CD4-positive, alpha-beta T cell treated with Interleukin-2 at 100 ng/mL for 4 hours (primary cell): ENCODE data around the gene CAMK2D.

Experiments used
- DNase-seq: peaks from one replicate; pipeline ENCODE4 v3.0.0-alpha.2; 2020; ENCODE audit warnings: low spot score

Gene CAMK2D

DNA sequence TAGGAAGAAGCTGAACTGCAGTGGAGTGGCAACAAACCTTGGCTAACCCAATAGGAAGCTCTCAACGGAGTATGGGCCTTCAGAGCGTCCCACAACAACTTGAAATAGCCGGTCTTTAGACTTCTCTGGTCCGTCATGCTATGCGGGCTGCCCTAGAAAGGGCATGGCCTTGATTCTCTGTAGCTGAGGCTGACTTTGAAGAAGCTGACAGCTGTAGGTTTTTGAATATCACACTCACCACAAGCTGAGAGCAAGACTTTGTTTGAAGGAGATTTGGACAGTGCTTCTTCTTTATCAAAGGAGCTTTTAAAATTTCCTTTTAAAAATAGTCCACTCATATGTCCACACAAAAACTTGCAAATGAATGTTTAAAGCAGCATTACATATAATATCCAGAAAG, 322.9 kb downstream of the CAMK2D start:
- no peak for DNase-seq

DNA sequence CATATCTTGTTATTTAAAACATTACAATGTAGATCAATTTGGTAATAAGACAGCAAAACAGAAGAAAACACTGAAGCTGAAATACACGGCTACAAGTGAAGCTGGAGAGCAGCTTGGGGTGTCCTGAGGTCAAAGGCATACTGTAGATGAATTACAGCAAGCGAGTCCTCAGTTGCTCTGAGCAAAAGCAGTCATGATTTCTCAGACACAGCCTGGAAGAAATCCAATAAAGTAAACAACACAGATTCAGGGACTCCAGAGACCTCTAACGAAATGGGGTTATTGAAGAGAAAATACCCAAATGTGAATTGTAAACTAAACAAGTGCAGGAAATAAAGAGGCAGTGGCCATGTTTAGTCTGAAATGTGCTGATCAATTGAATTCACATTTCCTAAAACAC, 324.4 kb downstream of the CAMK2D start:
- no peak for DNase-seq

DNA sequence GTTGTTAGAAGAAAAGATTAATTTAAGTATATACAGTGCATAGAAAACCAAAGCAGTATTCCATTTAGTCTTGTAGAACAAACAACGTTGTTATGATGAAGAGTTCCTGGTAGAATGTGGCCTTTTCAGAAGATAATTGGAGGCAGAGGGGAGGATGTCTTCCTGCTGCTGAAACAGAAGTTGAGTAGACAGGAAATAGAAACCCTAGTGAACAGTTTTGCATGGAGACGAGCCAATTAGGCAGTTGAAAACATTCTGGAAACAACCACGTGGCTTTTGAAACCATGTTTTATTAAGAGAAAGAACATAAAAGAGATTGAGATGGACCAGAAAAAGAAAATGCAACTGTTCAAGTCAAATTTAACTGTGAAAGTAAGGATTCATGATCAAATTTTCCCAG, 325.2 kb downstream of the CAMK2D start:
- no peak for DNase-seq

DNA sequence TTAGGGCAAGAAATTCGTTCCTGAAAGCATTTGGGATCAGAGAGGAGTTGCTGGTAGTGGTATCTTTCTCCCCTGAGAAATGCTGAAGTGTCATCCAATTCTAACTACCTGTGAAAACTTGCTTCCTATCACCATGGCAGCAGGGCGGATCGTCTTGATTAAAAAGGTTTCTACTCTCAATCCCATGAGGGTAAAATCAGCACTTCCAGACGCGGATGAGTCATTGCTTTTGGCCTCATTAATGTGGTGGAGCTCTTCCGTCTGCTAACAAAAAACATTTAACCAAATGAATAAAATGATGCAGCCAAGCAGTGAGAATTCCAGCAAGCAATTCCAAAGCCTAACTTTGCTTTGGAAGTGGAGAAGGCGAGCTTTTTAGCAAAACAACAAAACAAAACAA, 325.6 kb downstream of the CAMK2D start:
- DNase-seq, result peak; percentile 16

DNA sequence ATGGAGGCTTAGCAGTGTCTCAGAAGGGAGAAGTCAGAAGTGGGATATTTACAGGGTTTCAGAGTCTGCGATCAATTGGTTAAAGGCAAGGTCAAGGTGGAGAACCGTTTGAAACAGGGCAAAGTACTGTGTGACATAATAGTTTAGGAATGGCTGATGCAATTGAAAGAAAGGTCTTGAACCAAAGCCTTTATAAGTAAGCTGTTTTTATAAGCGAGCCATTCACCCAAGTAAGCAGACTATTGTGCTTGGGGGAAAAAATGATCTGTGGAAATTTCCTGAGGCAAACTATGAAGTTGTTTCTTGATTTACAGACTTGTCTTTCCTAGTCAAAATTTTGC, 327.3 kb downstream of the CAMK2D start:
- no peak for DNase-seq

DNA sequence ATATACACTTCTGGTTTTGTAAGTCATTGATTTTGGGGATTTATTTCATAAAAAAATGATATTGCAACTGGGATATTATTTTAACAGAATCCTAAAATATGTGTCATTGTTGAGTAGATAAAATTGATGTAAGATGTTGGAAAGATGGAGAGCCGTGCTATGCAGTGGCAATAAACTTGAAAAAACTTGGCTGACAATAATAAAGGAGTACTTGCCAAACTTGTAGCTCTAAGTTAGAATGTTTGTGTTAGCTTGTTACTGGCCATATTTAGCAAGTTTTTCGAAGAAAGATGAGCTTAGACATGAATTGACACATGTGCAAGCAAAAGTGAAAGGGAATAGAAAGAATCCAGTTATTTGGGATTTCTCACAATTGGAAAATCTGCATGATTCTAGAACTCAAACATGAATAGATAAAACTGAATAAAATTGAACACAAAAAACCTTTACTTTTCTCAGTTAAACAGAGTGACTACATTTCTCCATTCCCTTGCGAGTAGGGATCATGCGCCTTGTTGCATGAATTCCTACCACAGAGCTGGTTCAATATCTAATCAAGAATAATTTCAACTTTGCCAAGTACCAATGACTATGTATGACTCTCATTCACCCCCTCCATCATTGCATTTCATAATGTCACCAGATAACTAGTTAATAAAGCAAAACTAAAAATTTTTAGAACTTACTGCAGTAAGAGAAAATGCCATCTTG, 327.8 kb downstream of the CAMK2D start:
- no peak for DNase-seq

DNA sequence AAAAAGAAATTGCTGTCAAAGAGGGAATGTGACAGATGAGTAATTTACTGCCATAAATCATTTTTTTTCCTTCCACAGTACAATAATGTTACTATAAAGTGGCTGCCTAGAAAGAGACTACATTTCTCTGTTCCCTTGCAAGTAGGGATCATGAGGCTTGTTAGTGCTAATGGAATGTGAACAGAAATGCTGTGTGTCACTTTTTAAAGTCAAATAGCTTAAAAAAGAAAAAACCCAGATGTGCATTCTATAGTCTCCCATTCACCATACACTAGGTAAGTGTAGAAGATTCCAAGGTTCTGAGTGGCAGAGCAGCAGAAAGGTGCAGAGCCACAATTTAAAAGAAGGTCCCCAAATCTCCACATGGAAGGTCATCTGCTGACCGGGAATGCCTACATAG, 328.4 kb downstream of the CAMK2D start:
- no peak for DNase-seq

DNA sequence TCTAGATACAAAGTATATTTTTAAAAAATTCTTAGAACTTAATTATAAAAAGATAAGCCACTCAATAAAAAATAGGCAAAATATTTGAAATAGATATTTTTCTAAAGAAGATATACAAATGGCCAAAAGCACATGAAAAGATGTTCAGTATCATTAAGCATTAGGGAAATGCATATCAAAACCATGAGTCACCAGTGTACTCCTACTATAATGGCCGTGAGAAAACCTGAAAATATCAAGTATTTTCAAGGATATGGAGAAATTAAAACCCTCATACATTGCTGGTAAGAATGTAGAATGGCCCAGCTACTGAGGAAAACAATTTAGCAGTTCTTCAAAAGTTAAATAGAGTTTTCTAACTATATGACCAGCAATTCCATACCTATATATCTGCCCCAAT, 337.9 kb downstream of the CAMK2D start:
- no peak for DNase-seq

DNA sequence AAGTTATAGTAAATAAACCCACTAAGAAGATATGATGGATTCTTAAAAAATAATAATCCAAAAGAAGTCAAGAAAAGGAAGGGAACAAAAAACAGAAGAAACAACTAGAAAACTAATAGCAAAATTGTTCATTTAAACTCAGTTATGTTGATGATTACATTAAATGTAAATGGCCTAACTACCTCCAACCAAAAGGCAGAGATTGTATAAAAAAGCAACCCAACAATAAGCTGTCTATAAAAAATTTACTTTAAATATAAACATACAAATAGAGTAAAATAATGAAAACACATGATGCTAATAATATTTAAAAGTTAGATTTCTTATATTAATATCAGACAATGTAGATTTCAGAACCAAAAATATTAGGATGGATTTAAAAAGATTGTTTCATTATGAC, 340.6 kb downstream of the CAMK2D start:
- DNase-seq, result no peak

DNA sequence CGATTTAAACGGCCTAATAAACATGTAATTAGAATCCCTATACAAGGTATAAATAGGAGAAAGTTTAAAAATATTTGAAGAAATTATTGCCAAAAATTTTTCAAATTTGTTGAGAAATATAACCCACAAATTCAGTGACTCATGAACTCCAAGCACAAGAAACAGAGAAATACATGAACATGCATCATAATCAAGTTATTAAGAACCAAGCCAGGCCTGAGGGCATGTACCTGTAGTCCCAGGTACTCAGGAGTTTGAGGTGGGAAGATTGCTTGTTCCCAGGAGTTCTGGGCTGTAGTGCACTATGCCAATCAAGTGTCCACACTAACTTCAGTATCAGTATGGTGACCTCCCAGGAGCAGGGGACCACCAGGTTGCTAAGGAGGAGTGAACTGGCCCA, 341.9 kb downstream of the CAMK2D start:
- DNase-seq, result no peak

DNA sequence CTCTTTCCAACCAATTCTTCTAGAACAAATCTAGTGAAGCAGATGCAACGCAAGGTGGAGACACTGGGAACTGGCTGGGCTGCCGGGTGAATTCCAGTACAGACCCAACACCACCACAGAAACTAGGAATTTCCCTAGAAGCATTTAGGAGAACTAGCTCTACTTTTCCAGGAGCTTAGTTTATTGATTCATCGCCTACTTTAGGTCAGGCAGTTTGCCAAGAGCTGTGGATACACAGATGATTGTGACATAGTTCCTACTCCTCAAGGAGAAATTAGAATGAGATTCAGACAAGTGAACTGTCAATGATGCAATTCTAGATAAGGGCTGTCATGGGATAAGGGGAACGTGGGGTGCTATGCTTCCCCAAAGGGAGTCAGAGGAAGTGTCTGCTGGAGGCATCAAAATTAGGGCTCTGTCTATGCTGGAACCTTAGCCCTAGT, 350.0 kb downstream of the CAMK2D start:
- no peak for DNase-seq

DNA sequence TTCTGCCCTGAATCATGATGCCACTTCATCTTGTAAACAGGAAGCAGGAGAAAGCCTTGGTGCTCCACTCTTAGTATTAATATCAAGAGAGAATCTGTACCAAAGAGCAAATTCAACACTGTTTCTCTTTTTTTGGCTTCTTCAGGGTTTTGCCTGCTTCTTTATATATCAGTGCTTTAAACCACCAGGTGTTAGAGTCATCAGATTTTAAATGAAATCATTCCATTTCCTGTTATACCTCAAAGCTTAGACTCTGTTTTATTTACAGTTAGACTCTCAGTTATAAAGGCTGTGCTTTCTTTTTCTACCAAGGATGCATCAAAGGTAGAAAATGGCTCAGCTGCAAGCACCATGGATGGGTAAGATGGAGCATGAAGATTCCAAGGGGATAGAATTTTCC, 350.9 kb downstream of the CAMK2D start:
- no peak for DNase-seq

DNA sequence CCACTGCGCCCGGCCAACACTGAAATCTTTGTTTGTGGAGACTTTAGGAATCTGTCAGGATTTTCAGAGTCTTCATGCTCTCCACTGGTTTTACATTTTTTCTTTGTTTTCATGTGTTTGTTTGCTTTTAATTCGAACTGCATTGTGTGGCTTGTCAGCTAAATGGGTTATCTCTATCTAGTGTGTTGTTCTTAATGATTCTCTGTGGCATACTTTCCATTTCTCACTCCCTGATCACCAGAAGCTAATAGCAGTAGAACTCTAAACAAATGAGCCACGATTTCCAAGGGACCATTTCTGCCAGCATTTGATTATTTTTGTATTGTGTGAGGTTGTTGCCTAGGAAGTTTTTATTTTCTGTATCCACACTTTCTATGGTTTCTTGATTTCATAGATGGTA, 352.4 kb downstream of the CAMK2D start:
- DNase-seq, result no peak

DNA sequence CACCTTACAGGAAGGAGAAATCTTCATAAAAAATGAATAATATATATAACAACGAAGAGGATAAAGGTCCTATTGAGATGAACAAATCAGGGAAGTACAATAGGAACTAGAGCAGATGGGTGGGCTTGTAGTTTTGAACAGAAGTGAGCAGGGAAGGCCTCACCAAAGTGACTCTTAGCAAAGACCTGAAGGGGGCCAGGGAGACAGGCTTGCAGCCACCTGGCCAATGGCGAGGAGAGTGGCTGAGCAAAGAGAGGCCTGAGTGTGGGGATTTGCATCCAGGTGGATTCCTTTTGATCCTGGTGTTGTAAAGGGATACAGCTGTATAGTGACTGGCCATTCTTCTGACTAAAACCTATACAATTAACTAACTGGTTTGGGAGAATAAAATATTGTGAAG, 354.1 kb downstream of the CAMK2D start:
- DNase-seq, result no peak

DNA sequence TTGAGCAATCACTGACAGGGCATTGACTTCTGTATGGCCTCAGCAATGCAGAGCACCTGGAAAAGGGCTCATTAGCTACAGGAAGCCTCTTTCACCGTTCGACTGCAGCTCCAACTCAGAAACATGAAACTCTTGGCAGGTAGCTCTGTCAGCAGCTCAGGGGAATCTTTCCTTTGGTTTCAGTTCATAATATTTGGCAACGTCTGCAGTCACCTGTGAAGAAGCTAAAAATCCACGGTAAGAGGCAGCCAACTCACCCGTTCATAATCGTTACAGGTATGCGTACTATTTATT, 354.9 kb downstream of the CAMK2D start:
- DNase-seq, result no peak

DNA sequence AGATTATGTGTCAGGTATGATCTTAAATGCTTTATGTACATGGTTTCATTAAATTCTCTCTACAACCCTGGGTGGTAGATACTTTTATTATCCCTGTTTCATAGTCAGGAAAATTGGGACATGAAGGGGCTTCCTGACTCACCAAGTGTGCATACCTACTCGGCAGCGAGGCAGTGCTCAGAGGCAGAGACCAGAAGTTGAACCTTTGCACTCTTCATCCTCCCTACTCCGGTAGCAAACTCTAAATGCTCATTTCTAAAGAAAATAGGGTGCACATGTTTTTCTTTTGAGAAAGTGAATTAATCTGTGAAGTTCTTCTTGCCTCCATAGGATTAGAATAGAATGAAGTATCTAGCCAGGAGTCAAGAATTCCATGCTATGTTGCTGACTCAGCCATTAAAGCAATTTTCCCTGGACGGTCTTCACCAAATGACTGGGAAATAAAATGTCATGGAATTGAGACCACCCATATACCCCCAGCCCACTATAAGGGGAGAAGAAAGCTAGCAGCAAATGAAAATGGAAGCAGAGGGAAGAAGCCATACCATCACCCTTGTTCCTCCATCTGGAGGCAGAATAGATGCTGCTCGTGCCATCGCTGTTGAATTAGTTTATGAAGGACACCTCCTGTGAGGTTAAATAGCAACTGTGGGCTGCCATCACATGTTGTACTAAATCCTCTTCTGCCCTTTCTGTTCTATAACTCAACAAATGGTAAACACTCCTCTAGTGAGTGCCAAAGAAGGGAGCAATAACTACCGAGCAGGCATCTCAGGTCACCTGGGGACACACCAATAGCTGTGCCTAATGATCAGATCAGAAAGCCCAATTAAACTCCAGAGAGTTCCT, 355.4 kb downstream of the CAMK2D start:
- DNase-seq, result no peak

DNA sequence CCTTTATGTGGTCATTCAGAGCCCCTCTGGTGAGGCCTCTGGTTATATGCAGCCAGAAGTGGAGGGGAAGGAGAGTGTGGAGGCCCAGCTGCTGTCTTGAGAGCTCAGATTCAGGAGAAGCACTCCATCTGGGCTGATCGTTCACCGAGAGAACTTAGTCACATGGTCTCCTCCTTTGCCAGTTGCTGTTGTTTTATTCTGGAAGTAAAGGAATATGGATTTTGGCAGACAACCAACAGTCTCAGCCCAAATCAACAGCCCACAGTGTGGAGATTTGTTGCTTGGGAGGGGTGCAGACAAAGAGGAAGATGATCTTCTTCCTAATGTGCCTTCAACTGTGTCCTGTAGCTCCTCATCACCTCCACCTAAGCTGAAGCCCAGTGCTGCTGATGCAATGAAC, 356.7 kb downstream of the CAMK2D start:
- no peak for DNase-seq

DNA sequence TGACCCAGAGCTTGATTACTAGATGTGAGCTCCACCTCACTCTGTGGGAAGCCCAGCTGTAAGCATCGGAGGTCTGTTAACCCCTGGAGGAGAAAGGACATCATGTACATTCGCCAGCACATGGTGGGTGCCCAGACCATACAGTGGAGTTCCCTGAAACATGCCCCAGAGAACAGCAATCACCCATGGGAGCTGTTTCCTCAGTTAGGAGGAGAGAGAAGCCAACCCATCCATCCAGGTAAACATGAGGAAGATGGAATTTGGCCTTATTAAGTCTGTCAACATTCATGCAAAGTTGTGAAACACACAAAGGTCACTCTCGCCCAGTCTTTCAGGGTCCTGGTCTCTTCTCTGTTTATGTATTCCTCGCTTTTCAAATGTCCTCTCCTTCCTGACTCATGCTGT, 357.4 kb downstream of the CAMK2D start:
- no peak for DNase-seq
